ENCODE data around the gene RPAP2.

DNA sequence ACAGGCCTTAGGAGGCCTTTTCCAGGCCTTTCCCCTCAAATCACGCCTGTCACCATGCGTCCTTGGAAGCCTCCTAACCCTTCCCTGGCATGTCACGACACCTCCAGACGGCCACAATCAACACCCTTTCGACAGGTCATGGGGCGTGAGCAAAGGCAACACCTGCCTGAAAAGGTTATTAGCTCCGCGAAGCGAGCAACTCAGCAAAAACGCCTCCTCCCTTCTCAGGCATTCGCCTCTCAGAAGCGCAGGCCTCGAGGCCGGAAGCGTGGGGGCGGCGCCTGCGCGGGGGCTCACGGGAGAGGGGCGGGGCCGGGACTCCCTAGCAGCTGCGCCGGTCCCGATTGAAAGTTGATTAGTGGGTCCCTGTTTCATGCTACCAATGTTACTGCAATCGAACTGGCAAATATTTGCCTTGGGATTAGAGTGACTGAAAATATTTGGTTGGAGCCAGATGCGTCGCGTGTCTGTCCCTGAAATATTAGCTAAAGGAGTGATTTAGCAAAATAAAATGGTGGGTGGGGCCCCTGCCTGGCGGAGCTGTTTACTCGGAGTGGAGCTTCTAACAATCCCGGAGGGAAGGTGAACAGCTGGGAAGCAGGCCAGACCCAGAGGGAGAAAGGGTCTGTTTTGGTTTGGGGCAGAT, 143.0 kb downstream of the RPAP2 start:
- TF ChIP-seq POLR2A (IDR thresholded peaks at IDR 0.05; ENCODE audit: low read length) = no peak
- TF ChIP-seq GATA1 (IDR thresholded peaks at IDR 0.05; ENCODE audit: low read depth, low read length) = no peak

All from erythroblast (primary cell).